ENCODE measurements around the gene FIGLA.

DNA sequence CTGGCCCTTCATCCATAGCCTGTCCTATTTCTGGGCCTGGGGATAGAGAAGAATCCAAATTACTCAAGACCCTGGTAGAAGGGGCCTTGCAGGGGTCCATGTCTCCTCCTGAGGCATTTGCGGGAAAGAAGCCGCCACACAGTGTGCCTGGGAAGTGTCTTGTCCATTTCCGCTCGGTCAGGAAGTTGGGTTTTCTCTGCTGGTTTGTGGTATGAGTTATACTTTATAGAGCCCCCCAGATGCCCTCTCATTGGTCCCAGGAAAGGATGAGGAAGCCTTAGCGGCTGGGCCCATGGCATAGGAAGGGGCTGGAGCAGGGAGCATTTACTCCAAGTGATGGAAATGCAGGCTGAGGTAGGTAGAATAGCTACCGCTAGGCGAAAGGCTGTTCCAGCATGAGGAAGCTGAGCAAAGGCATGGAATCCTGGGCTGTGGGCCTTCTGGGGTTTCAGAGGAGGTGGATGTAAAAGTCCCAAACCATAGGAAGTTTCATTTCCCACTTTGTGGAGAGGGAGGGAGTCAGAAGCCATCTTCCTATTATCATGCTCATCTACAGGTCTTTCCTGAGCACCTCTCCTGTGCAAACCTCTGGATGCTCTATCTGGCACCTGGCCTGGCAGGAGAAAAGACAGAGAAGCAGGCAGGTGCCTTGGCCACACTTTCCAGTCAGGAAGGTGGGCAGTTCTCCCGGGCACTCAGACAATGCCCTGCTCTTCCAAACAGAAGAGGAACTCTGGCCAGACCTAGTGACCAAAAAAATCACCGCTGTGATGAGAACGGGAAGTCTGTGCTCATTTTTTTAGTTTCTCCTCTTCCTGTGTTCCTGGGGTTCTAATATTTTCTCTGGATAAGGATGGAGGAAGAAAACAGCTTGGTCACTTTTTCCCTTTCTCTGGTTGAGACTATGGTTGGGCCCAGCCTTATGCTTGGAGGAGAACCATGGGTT, 47.8 kb upstream of the FIGLA start:
- TF ChIP-seq, protein P1, sequence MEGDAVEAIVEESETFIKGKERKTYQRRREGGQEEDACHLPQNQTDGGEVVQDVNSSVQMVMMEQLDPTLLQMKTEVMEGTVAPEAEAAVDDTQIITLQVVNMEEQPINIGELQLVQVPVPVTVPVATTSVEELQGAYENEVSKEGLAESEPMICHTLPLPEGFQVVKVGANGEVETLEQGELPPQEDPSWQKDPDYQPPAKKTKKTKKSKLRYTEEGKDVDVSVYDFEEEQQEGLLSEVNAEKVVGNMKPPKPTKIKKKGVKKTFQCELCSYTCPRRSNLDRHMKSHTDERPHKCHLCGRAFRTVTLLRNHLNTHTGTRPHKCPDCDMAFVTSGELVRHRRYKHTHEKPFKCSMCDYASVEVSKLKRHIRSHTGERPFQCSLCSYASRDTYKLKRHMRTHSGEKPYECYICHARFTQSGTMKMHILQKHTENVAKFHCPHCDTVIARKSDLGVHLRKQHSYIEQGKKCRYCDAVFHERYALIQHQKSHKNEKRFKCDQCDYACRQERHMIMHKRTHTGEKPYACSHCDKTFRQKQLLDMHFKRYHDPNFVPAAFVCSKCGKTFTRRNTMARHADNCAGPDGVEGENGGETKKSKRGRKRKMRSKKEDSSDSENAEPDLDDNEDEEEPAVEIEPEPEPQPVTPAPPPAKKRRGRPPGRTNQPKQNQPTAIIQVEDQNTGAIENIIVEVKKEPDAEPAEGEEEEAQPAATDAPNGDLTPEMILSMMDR (conservative IDR thresholded peaks at IDR 0.05; ENCODE audit: low read length) = no peak
- TF ChIP-seq EZH2phosphoT487 (IDR thresholded peaks at IDR 0.05; ENCODE audit: borderline replicate concordance) = no peak
